Adrenal gland (tissue), 12 donors: ENCODE data around the gene AK5. TPM values are rescaled to one million over a fixed set of nuclear protein-coding genes. Genes with fewer than 3 reads are reported as not detected.

ENCODE experiments used
- DNase-seq, 7 donors: peaks; one replicate each; pipeline ENCODE4 v3.0.0-alpha.2; 2019 to 2020
- H3K27ac ChIP-seq, 5 donors: fragments of 200-600 bp; sonication (generic) in 4 of 5; 1 replicate in 3 of 5; 2 replicates in 2 of 5; pipeline versions ENCODE4 v1.5.1 to v1.8.0; 2016 to 2020; ENCODE audit warnings: mild to moderate bottlenecking in 1 of 5
- H3K27me3 ChIP-seq: fragments of 200-600 bp; 2 replicates; pipeline ENCODE4 v1.8.0; 2021
- H3K36me3 ChIP-seq, 2 donors: fragments of 200-600 bp; replicated peaks in 1 of 2; 1 replicate in 1 of 2; 2 replicates in 1 of 2; pipeline versions ENCODE4 v1.5.1 to v1.8.0; 2018 to 2022
- H3K4me1 ChIP-seq, 2 donors: fragments of 200-600 bp; replicated peaks in 1 of 2; 1 replicate in 1 of 2; 2 replicates in 1 of 2; pipeline versions ENCODE4 v1.5.1 to v1.8.0; 2018 to 2021
- H3K4me3 ChIP-seq, 4 donors: fragments of 200-600 bp; sonication (generic) in 3 of 4; one replicate each; pipeline ENCODE4 v1.5.1; 2016 to 2018
- H3K9me3 ChIP-seq, 3 donors: fragments of 200-600 bp; sonication (generic) in 1 of 3; replicated peaks in 1 of 3; 1 replicate in 2 of 3; 2 replicates in 1 of 3; pipeline versions ENCODE4 v1.5.1 to v1.8.0; 2016 to 2021
- POLR2A ChIP-seq, 2 donors: fragments of 450-650 bp; IDR thresholded peaks; one replicate each; pipeline ENCODE4 v1.6.1; 2017; ENCODE audit warnings: antibody characterized with exemption in 2 of 2, mild to moderate bottlenecking in 2 of 2, moderate library complexity in 1 of 2
- WGBS, 4 donors: extraction: QIAGEN DNeasy Blood & Tissue Kit in 2 of 4; methylation state at CpG; one replicate each; pipeline versions ENCODE4 v1.1.5 to v1.1.7; 2013 to 2017; 5-methylcytosine and 5-hydroxymethylcytosine counted together
- intact Hi-C, 2 donors: fragments of 100-400 bp; cut with DNase I; formaldehyde crosslinking; loops; one replicate each; pipeline versions ENCODE4 v1.14.1 to v1.15.0; 2022 to 2023
- polyA plus RNA-seq, 3 donors: library from polyadenylated mRNA; stranded (reverse); fragments of 200-250 nt in 2 of 3; fragments of 350-450 nt in 1 of 3; fragmentation: Illumina TruSeq in 1 of 3; extraction: RNeasy Lipid Tissue Mini Kit (QIAGEN cat#74804) in 1 of 3; gene quantifications; one replicate each; pipeline ENCODE4 v1.2.3, GENCODE V29; 2013 to 2014
- total RNA-seq, 9 donors: library from RNA; depleted of rRNA in 4 of 9; stranded (reverse); fragments of >200 nt in 4 of 9; fragments of 120-200 nt in 1 of 9; fragmentation: NEBNext Ultra II Directional in 1 of 9; extraction: Animal tissue kit (Norgen Biotek cat#: 25700) in 1 of 9; gene quantifications; one replicate each; pipeline versions ENCODE4 v1.1.0 to v1.2.4, GENCODE V29; 2013 to 2023
- TF ChIP-seq, protein P1 (sequence below), 6 experiments: fragments of 450-650 bp in 4 of 6; fragments of 200-600 bp in 2 of 6; sonication (generic) in 1 of 6; IDR thresholded peaks; 1 replicate in 5 of 6; 2 replicates in 1 of 6; pipeline versions ENCODE4 v1.5.1 to v1.8.0; 2016 to 2021; ENCODE audit warnings: antibody characterized with exemption in 6 of 6, mild to moderate bottlenecking in 2 of 6, moderate library complexity in 1 of 6
- donor health status: healthy with polysubstance abuse.
- donor health status: Bipolar disorder and iron deficiency.
- donor health status: DM: yes; HTN: yes; CAD: no.
- donor health status: DM: no; HTN: no; CAD: no.
- donor health status: DM: no; HTN: no; CAD: no.
- donor health status: DM: yes; HTN: yes; CAD: no.

AK5 gene
- total and polyA plus RNA-seq, 12 donors, result 0.34 to 2.3 (median 1.1) TPM; not detected in 4

GRCh38 chr1:77282866-77283539 lies 1.2 kb downstream of the AK5 start:
- Histone ChIP-seq H3K4me1 (peaks cover 0 to 11% of the 10 kb centered on the region in 2 donors), H3K4me3 (peak overlapping the region in 1 of 4 donors; percentile 59), H3K27me3 (peaks cover 25% of the 10 kb centered on the region), H3K27ac (no peak overlapping the region), H3K36me3 (no peaks in the 10 kb centered on the region), H3K9me3 (no peaks in the 10 kb centered on the region)
- no peak for DNase-seq
- TF ChIP-seq, protein P1, sequence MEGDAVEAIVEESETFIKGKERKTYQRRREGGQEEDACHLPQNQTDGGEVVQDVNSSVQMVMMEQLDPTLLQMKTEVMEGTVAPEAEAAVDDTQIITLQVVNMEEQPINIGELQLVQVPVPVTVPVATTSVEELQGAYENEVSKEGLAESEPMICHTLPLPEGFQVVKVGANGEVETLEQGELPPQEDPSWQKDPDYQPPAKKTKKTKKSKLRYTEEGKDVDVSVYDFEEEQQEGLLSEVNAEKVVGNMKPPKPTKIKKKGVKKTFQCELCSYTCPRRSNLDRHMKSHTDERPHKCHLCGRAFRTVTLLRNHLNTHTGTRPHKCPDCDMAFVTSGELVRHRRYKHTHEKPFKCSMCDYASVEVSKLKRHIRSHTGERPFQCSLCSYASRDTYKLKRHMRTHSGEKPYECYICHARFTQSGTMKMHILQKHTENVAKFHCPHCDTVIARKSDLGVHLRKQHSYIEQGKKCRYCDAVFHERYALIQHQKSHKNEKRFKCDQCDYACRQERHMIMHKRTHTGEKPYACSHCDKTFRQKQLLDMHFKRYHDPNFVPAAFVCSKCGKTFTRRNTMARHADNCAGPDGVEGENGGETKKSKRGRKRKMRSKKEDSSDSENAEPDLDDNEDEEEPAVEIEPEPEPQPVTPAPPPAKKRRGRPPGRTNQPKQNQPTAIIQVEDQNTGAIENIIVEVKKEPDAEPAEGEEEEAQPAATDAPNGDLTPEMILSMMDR (IDR thresholded peaks at IDR 0.05), result no peak
- TF ChIP-seq POLR2A (IDR thresholded peaks at IDR 0.05), result no peak
- 5 to 10% (median 8%) methylated on average over 21 to 22 of the region's 22 CpGs for WGBS, 4 donors
- intact Hi-C loops, result no loop called here

DNA sequence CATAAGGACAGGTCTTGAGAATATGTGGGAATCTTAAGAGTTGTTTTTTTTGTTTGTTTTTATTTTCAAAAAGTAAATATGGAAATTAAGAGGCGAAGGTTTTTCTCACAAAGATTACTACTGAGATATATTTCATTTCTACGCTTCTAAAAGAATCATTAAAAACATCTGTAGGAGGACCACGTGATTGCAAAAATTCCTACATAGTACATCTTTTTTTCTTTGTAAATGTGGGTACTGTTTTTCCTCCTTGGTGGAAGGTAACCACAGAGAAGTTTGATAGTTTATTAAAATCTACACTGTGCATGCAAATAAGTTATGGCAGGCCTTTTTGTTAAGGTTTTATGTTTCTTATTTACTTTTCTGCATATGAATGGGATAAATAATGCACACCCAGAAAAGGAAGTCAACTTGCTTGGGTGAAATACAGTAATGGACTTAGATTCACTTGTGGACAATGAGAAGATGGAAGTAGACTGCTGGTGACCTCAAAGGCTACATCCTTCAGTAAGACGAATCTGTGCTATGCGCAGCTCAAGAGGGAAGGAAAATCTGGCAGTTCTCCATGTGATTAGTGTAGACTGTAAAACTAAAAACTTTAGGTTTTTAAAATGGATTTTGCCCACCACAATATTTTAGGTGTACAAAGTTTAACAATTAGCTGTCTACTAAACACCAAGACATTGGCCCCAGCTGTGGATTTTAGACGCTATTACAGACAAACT lies 2.0 kb downstream of the AK5 start:
- Histone ChIP-seq H3K9me3 (no peaks in the 10 kb centered on the region), H3K36me3 (no peaks in the 10 kb centered on the region), H3K4me3 (no peak overlapping the region), H3K27ac (no peak overlapping the region), H3K4me1 (peaks cover 0 to 11% of the 10 kb centered on the region in 2 donors), H3K27me3 (peaks cover 25% of the 10 kb centered on the region)
- WGBS, 4 donors, result 54 to 82% (median 73%) methylated on average over 6 of the region's 6 CpGs
- intact Hi-C loops, result no loop called here
- TF ChIP-seq, protein P1 (IDR thresholded peaks at IDR 0.05), result no peak
- no peak for TF ChIP-seq POLR2A (IDR thresholded peaks at IDR 0.05)
- DNase-seq, result no peak

- Histone ChIP-seq H3K4me1 (peaks cover 0 to 5% of the 10 kb centered on the region in 2 donors), H3K4me3 (no peak overlapping the region), H3K27me3 (peaks cover 11% of the 10 kb centered on the region), H3K36me3 (no peaks in the 10 kb centered on the region), H3K27ac (no peak overlapping the region), H3K9me3 (no peaks in the 10 kb centered on the region)
- TF ChIP-seq POLR2A (IDR thresholded peaks at IDR 0.05), result no peak
- TF ChIP-seq, protein P1 (IDR thresholded peaks at IDR 0.05), result no peak
- WGBS, 4 donors, result 68 to 74% (median 71%) methylated on average over 5 of the region's 5 CpGs
- DNase-seq, result no peak
- intact Hi-C loops, result no loop called here
Observed at GRCh38 chr1:77287535-77287934, 5.7 kb downstream of the AK5 start.

DNA sequence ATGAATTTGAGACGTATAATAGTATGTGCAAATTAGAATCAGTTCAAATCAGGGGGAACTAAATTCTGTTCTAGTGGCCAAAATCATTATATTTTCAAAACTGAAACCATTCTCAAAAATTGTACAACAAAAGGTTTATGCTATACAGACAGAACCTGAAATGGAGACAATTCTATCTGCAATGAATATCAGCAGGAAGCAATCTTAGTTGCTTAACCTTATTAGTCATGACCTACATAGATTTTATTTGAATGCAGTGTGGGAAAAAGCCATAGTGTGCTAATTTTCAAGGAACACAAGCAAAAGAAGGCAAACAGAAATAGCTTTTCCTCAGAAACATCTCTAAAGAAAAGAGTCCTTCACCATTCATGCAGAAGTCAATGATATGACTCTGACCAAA lies 6.5 kb downstream of the AK5 start:
- WGBS, 4 donors, result 84 to 91% (median 85%) methylated on average over 1 of the region's 1 CpG
- Histone ChIP-seq H3K36me3 (no peaks in the 10 kb centered on the region), H3K27me3 (peaks cover 7% of the 10 kb centered on the region), H3K27ac (no peak overlapping the region), H3K4me1 (no peaks in the 10 kb centered on the region), H3K4me3 (no peak overlapping the region), H3K9me3 (no peaks in the 10 kb centered on the region)
- TF ChIP-seq POLR2A (IDR thresholded peaks at IDR 0.05), result no peak
- TF ChIP-seq, protein P1 (IDR thresholded peaks at IDR 0.05), result no peak
- intact Hi-C loops, result no loop called here
- no peak for DNase-seq
